ENCODE measurements around the gene CLDN4.

DNA sequence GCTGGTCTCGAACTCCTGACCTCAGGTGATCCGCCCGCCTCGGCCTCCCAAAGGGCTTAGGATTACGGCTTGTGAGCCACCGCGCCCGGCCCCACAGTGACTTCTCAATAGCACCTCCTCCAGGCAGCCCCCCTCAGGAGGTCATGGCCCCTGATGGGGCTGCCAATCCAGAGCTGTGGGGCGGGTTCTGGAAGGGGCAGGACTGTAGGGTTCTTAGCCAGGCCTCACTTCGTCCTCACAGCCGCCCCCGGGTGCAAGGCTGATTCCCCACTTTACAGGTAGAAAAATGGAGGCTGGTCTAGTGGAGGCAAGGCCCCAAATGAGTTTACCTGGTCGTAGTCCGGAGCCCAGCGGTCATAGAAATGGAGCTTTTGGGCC is 10.9 kb downstream of the CLDN4 start:
- TF ChIP-seq POLR2A (IDR thresholded peaks at IDR 0.05; ENCODE audit: low read depth, low read length) (no peak), MAX (IDR thresholded peaks at IDR 0.05; ENCODE audit: insufficient read depth, insufficient read length) (no peak), EZH2 (IDR thresholded peaks at IDR 0.05; ENCODE audit: borderline replicate concordance, low read depth, low read length, severe bottlenecking) (no peak), POLR2AphosphoS5 (IDR thresholded peaks at IDR 0.05; ENCODE audit: insufficient read depth, low read depth, low read length) (no peak), FOS (IDR thresholded peaks at IDR 0.05; ENCODE audit: borderline replicate concordance, insufficient read depth, low read length) (no peak)
- TF ChIP-seq, protein P1, sequence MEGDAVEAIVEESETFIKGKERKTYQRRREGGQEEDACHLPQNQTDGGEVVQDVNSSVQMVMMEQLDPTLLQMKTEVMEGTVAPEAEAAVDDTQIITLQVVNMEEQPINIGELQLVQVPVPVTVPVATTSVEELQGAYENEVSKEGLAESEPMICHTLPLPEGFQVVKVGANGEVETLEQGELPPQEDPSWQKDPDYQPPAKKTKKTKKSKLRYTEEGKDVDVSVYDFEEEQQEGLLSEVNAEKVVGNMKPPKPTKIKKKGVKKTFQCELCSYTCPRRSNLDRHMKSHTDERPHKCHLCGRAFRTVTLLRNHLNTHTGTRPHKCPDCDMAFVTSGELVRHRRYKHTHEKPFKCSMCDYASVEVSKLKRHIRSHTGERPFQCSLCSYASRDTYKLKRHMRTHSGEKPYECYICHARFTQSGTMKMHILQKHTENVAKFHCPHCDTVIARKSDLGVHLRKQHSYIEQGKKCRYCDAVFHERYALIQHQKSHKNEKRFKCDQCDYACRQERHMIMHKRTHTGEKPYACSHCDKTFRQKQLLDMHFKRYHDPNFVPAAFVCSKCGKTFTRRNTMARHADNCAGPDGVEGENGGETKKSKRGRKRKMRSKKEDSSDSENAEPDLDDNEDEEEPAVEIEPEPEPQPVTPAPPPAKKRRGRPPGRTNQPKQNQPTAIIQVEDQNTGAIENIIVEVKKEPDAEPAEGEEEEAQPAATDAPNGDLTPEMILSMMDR (IDR thresholded peaks at IDR 0.05; ENCODE audit: extremely low read depth in 1 of 2, insufficient read depth in 1 of 2, low read depth in 1 of 2, low read length in 2 of 2) = no peak
